ENCODE results near the gene MBD6. TPM values are rescaled to one million over a fixed set of nuclear protein-coding genes. Genes with fewer than 3 reads are reported as not detected.

MBD6 gene
- total and polyA plus RNA-seq, 2 of the 4 experiments (the other 2 are of a cell fraction): 0.90 to 9.3 TPM

- H2BK15ac ChIP-seq (ENCODE audit: low read depth, low read length): no peak overlapping the region
- H3K9me1 ChIP-seq (ENCODE audit: insufficient read depth, low read length): no peaks in the 10 kb centered on the region
- WGBS, 2 experiments (ENCODE audit: extremely low coverage in 2 of 2, insufficient read length in 1 of 2): no CpG with 5 or more reads among the region's 7 CpGs
- no peaks in the 10 kb centered on the region for H3K79me1 ChIP-seq (ENCODE audit: low read depth in 1 of 2, low read length in 2 of 2)
- no peak overlapping the region for H4K8ac ChIP-seq (ENCODE audit: low read depth in 2 of 2, low read length in 2 of 2)
- no peak overlapping the region for H2AK5ac ChIP-seq (ENCODE audit: low read depth, low read length)
- no peak overlapping the region for H3K4ac ChIP-seq (ENCODE audit: low read depth, low read length)
- peak overlapping the region; percentile 39 for H2AFZ ChIP-seq (replicated peaks; ENCODE audit: low read length, poor library complexity)
- peaks cover 57% of the 10 kb centered on the region for H3K27me3 ChIP-seq (ENCODE audit: control insufficient read depth, insufficient read depth, low read length)
- H3K9me3 ChIP-seq (ENCODE audit: control insufficient read depth, insufficient read depth, low read length): no peaks in the 10 kb centered on the region; the same call in 1 of the 2 replicates
- no peak overlapping the region for H4K91ac ChIP-seq (ENCODE audit: insufficient read depth, low read depth, low read length)
- no peaks in the 10 kb centered on the region for H3K36me3 ChIP-seq (ENCODE audit: control insufficient read depth, insufficient read depth, low read length)
- H3K9ac ChIP-seq (ENCODE audit: low read depth, low read length): no peak overlapping the region
- H3K18ac ChIP-seq (ENCODE audit: low read depth, low read length): no peak overlapping the region
- H3K27ac ChIP-seq (ENCODE audit: insufficient read depth, low read length): no peak overlapping the region
- H2BK20ac ChIP-seq (ENCODE audit: low read depth, low read length): no peak overlapping the region
- dilution Hi-C loops (cut with HindIII; ENCODE audit: low sequenced_read_pairs, unreplicated experiment): no loop called here
- H3K4me3 ChIP-seq (ENCODE audit: insufficient read depth, low read depth, low read length): no peak overlapping the region
- intact Hi-C loops (cut with micrococcal nuclease): no loop called here
- no peak overlapping the region for H2BK120ac ChIP-seq (ENCODE audit: low read depth, low read length)
- H3K4me2 ChIP-seq (ENCODE audit: low read depth, low read length): no peak overlapping the region
- no TSS peak for BruUV-seq (replicated peaks)
- no peak overlapping the region for H2BK5ac ChIP-seq (ENCODE audit: low read depth, low read length, poor library complexity, severe bottlenecking)
- in situ Hi-C loops (cut with MboI; ENCODE audit: low sequenced_read_pairs): no loop called here
- POLR2A ChIA-PET (ENCODE audit: unreplicated experiment): no interaction called here
- no peaks in the 10 kb centered on the region for H4K20me1 ChIP-seq (ENCODE audit: insufficient read depth, low read length)
- H3K14ac ChIP-seq (replicated peaks; ENCODE audit: low read depth, low read length): no peak overlapping the region
- no peak for ATAC-seq (ENCODE audit: low read depth)
- H3K4me1 ChIP-seq (ENCODE audit: control insufficient read depth, insufficient read depth, low read length): 0 out of 2 replicates have a peak, but pooled peaks cover 3% of the 10 kb centered on the region
- H4K5ac ChIP-seq (ENCODE audit: low read depth, low read length): no peak overlapping the region
- CTCF ChIA-PET: interaction anchor here (1.1 to 1.9 kb wide), 4 partner anchors 12 to 20 kb away, joined by 3 to 8 read pairs (median 4); partner anchors contain the start of genes GLI1 and INHBE
- no peak for DNase-seq
- H3K56ac ChIP-seq (ENCODE audit: extremely low read depth, insufficient read depth, low read length): no peak overlapping the region
- H2AK9ac ChIP-seq (replicated peaks; ENCODE audit: low read depth, low read length, poor library complexity): no peak overlapping the region
- no peak overlapping the region for H3K23ac ChIP-seq (ENCODE audit: low read depth, low read length)
- TF ChIP-seq SMC3 (IDR thresholded peaks at IDR 0.05; ENCODE audit: low read depth, low read length) (no peak), RFX5 (IDR thresholded peaks at IDR 0.05; ENCODE audit: low read depth, low read length) (no peak), MXI1 (IDR thresholded peaks at IDR 0.05; ENCODE audit: borderline replicate concordance, low read depth, low read length) (no peak), RCOR1 (IDR thresholded peaks at IDR 0.05; ENCODE audit: insufficient replicate concordance, low read length) (no peak), POLR2A (IDR thresholded peaks at IDR 0.05; ENCODE audit: low read depth, low read length) (no peak), NFE2L2 (IDR thresholded peaks at IDR 0.05; ENCODE audit: low read depth, low read length) (no peak), CHD1 (IDR thresholded peaks at IDR 0.05; ENCODE audit: low read depth, low read length) (no peak), CEBPB (IDR thresholded peaks at IDR 0.05; ENCODE audit: low read depth, low read length) (no peak), MAZ (IDR thresholded peaks at IDR 0.05; ENCODE audit: borderline replicate concordance, low read depth, low read length) (no peak)
- TF ChIP-seq, protein P1, sequence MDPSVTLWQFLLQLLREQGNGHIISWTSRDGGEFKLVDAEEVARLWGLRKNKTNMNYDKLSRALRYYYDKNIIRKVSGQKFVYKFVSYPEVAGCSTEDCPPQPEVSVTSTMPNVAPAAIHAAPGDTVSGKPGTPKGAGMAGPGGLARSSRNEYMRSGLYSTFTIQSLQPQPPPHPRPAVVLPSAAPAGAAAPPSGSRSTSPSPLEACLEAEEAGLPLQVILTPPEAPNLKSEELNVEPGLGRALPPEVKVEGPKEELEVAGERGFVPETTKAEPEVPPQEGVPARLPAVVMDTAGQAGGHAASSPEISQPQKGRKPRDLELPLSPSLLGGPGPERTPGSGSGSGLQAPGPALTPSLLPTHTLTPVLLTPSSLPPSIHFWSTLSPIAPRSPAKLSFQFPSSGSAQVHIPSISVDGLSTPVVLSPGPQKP (IDR thresholded peaks at IDR 0.05; ENCODE audit: borderline replicate concordance, low read depth, low read length): no peak
- TF ChIP-seq, protein P2, sequence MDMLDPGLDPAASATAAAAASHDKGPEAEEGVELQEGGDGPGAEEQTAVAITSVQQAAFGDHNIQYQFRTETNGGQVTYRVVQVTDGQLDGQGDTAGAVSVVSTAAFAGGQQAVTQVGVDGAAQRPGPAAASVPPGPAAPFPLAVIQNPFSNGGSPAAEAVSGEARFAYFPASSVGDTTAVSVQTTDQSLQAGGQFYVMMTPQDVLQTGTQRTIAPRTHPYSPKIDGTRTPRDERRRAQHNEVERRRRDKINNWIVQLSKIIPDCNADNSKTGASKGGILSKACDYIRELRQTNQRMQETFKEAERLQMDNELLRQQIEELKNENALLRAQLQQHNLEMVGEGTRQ (IDR thresholded peaks at IDR 0.05; ENCODE audit: low read depth, low read length): no peak
Observed at GRCh38 chr12:57474862-57475261, 47.8 kb upstream of the MBD6 start.
